Neural progenitor cell (in vitro differentiated cells): Measurements from ENCODE around the gene MED13L.

Experiments
- CTCF ChIP-seq: fragments of 200-600 bp; sonication (generic); IDR thresholded peaks from 2 replicates; pipeline ENCODE4 v1.5.1; 2017; ENCODE audit warnings: antibody characterized with exemption, mild to moderate bottlenecking
- EZH2phosphoT487 ChIP-seq: fragments of 200-600 bp; sonication (generic); IDR thresholded peaks from 2 replicates; pipeline ENCODE4 v1.6.1; 2017; ENCODE audit warnings: antibody characterized with exemption

GRCh38 chr12:116125956-116126566 is 151.4 kb downstream of the MED13L start:
- TF ChIP-seq CTCF (no peak), EZH2phosphoT487 (no peak)
